A549 (cell line): ENCODE measurements around the gene MAGI1.

Source experiments
- CEBPB ChIP-seq, 2 experiments: fragments of >200 bp in 1 of 2; sonication (Bioruptor Twin) in 1 of 2; formaldehyde crosslinking in 1 of 2; IDR thresholded peaks; 2 replicates each; pipeline ENCODE4 v1.6.1; 2012 to 2016
- CTCF ChIP-seq: fragments of >200 bp; sonication (Bioruptor Twin); formaldehyde crosslinking; IDR thresholded peaks from 3 replicates; pipeline ENCODE4 v1.5.1; 2016
- JUN ChIP-seq, 2 experiments: fragments of >200 bp; sonication (Bioruptor Twin); formaldehyde crosslinking; IDR thresholded peaks; 2 replicates in 1 of 2; 3 replicates in 1 of 2; pipeline ENCODE4 v1.6.1; 2016 to 2017
- JUNB ChIP-seq: fragments of >200 bp; sonication (Bioruptor Twin); formaldehyde crosslinking; IDR thresholded peaks from 2 replicates; pipeline ENCODE4 v1.6.1; 2016
- NFE2L2 ChIP-seq: fragments of 150-350 bp; conservative IDR thresholded peaks from 2 replicates; pipeline ENCODE4 v1.6.1; 2014; ENCODE audit warnings: low read length
- PHF8 ChIP-seq: fragments of 200-600 bp; sonication (generic); IDR thresholded peaks from 2 replicates; pipeline ENCODE4 v1.6.1; 2016; ENCODE audit warnings: low read depth, mild to moderate bottlenecking, antibody characterized with exemption, moderate library complexity, borderline replicate concordance
- POLR2A ChIP-seq: IDR thresholded peaks from 2 replicates; pipeline ENCODE4 v1.6.1; 2012; ENCODE audit warnings: mild to moderate bottlenecking, low read length
- SMC3 ChIP-seq: fragments of >200 bp; sonication (Bioruptor Twin); formaldehyde crosslinking; IDR thresholded peaks from 3 replicates; pipeline ENCODE4 v1.6.1; 2018; ENCODE audit warnings: inconsistent platforms

GRCh38 chr3:65396078-65396477, 642.6 kb downstream of the MAGI1 start:
- TF ChIP-seq POLR2A (no peak), CTCF (no peak), SMC3 (no peak), JUN (IDR thresholded peaks at IDR 0.05) (no peak), NFE2L2 (no peak), JUNB (no peak), CEBPB (IDR thresholded peaks at IDR 0.05) (no peak), PHF8 (no peak)
